ENCODE results near the gene LY6G6C. TPM values are rescaled to one million over a fixed set of nuclear protein-coding genes. Genes with fewer than 3 reads are reported as not detected.
A peak's percentile ranks its signal among the peaks of the same experiment; 100 is the strongest.

The LY6G6C gene
- total RNA-seq, 1 experiment from 2014 or later, result not detected

- H3K4me3 ChIP-seq, result no peak overlapping the region; the same call in 1 of the 2 replicates
- no peaks in the 10 kb centered on the region for H3K27me3 ChIP-seq
- DNase-seq, result no peak
- H3K9me3 ChIP-seq, result no peaks in the 10 kb centered on the region
- H3K36me3 ChIP-seq, result peaks cover 45% of the 10 kb centered on the region
Observed at GRCh38 chr6:31733734-31734133, 12.2 kb upstream of the LY6G6C start.

DNA sequence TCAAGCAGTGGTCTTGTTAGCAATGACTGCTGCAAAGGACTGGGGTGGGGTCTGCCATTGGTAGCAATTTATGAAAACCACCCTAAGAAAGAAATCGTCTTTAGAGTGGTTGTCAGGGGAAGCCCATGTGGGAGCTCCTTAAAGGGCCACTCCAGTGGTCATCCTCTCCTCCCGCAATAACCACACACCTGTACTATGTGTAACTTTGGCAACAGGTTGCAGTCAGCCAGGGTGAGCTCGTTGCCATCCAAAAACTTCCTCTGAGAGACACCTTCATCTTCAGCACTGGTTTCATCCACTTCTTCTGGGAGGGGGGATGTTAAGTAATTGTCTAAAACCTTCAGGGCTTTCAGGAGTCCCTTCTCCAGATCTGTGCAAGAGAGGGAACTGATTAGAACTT, 10.5 kb upstream of the LY6G6C start:
- H3K9me3 ChIP-seq, result no peaks in the 10 kb centered on the region
- no peak overlapping the region for H3K4me3 ChIP-seq
- peaks cover 45% of the 10 kb centered on the region for H3K36me3 ChIP-seq
- no peak for DNase-seq
- H3K27me3 ChIP-seq, result no peaks in the 10 kb centered on the region

- Histone ChIP-seq H3K4me3 (peak overlapping the region; percentile 66), H3K27me3 (no peaks in the 10 kb centered on the region), H3K36me3 (peaks cover 45% of the 10 kb centered on the region), H3K9me3 (no peaks in the 10 kb centered on the region)
- no peak for DNase-seq
Observed at GRCh38 chr6:31730631-31731086, 9.1 kb upstream of the LY6G6C start.

DNA sequence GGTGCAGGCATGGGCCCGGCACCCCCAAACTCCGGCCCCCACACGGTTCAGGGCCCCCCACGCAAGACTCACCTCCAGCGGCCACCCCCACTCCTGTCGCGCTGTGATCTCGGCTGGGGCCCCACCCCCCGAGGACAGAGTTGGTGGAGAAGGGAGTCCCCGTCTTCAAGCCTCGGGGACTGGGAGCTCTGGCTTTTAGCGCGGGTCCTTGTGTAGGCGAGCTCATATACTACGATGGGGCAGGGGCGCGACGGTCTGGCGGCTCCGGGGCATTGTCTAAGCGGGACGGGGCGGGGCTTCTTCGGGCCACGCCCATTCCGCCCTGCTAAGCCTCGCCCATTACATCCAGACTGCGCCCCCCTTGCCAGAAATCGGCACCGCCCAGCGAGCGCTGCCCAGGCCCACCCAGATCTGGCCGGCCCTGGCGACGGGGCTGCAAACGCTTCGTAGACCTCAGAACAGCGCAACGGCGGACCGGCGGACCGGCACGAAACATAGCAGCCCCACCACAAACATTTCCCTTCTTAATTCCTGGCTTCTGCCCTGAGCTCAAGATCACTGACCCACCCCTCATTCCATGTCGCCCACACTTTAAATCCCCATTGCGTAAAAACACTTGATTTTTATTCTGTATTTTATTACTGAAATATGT, 8.6 kb upstream of the LY6G6C start:
- Histone ChIP-seq H3K27me3 (no peaks in the 10 kb centered on the region), H3K9me3 (no peaks in the 10 kb centered on the region), H3K36me3 (peaks cover 43% of the 10 kb centered on the region), H3K4me3 (peak overlapping the region; percentile 66)
- peak; percentile 83 for DNase-seq

GRCh38 chr6:31729515-31729978, 8.0 kb upstream of the LY6G6C start:
- peaks cover 37% of the 10 kb centered on the region for H3K36me3 ChIP-seq
- H3K9me3 ChIP-seq, result no peaks in the 10 kb centered on the region
- peak; percentile 73 for DNase-seq
- H3K4me3 ChIP-seq, result peak overlapping the region; percentile 66
- H3K27me3 ChIP-seq, result no peaks in the 10 kb centered on the region

GRCh38 chr6:31728767-31729514, 7.4 kb upstream of the LY6G6C start, which contains the start of gene DDAH2:
TSS of gene DDAH2 (minus strand) at chr6:31729299. CDS start at chr6:31729161, 138 bp downstream.
- Histone ChIP-seq H3K9me3 (no peaks in the 10 kb centered on the region), H3K4me3 (peak within 1 kb of the TSS; percentile 66), H3K36me3 (peaks cover 31% of the 10 kb centered on the region), H3K27me3 (no peaks in the 10 kb centered on the region)
- no peak for DNase-seq

DNA sequence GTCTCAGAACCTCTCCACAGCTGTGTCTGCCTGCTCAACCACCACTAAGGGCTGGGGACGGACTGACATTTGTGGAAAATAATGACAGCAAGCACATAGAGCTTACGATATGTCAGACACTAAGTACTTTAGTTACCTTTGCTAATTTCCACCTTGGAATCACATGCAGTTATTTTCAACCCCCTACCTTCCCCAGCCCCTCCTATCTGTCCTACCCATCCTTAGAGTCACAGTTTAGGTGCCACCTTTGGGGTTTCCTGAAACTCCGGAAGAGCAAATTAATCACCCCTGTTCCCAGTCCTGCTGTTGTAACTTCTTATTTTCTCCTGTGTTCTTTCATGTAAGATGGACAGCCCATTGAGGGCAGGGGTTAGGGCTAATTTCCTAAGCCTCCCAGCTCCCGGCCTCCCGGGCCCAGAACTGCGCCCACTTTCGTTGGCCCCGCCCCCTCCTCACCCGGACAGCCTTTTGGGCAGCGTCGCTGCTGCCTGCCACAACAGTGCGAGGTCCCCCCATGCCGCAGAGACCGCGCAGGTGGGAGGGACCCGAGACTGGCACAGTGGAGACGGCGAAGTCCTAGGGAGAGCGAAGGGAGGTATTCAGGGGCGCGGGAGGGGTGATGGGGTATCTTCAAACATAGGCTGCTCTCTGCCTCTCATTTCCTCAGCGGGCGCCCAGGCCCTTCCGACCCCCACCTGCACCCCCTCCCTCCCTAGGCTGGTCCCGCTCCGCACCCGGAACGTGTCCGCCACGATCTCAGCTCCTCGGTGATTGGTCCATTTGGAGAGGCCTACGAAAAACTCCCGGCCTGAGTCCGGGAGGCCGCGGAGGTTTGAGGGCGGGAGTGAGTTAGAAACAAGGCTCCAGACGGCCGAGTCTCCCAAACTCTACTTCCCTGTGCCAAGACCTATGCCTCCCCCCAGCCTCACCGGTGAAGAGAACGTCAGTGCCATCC, 6.4 kb upstream of the LY6G6C start:
- Histone ChIP-seq H3K36me3 (peaks cover 22% of the 10 kb centered on the region), H3K27me3 (no peaks in the 10 kb centered on the region), H3K9me3 (no peaks in the 10 kb centered on the region), H3K4me3 (no peak overlapping the region)
- no peak for DNase-seq

DNA sequence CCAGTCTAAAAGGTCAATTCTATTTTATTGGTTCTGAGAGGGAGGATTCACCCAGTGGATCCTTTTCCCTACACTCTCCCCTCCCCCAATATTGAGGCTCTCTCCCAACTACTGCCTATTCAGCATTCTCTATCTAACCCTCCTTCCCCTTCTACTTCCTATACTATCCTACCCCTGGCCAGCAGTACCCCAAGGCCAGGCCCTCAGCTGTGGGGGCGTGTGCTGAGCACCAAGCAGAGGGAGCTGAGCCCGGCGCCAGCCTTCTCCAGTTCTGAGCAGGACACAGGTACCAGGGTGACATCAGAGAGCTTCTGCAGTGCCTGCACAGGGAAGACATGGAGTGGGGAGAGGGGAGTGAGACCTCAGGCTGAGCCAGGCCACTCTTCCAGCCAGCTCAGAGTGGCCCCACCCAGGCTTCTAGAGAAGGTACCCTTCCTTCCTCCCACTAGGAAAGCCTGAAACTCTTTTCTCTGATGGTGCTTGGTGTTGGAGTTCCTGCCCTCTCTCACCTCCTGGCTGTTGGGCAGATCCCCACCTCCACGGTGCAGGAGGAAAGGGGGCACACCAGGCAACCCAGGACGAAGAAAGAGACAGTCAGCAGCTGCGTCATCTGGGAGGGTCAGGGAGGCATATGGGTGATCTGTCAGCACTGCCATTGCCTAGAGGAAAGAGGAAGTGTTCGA, 5.6 kb upstream of the LY6G6C start:
- no peak for DNase-seq
- no peaks in the 10 kb centered on the region for H3K27me3 ChIP-seq
- H3K36me3 ChIP-seq, result peaks cover 16% of the 10 kb centered on the region
- no peaks in the 10 kb centered on the region for H3K9me3 ChIP-seq
- no peak overlapping the region for H3K4me3 ChIP-seq

GRCh38 chr6:31725502-31726350, 4.2 kb upstream of the LY6G6C start:
- no peaks in the 10 kb centered on the region for H3K9me3 ChIP-seq
- H3K4me3 ChIP-seq, result no peak overlapping the region
- H3K27me3 ChIP-seq, result no peaks in the 10 kb centered on the region
- DNase-seq, result no peak
- H3K36me3 ChIP-seq, result peaks cover 4% of the 10 kb centered on the region

DNA sequence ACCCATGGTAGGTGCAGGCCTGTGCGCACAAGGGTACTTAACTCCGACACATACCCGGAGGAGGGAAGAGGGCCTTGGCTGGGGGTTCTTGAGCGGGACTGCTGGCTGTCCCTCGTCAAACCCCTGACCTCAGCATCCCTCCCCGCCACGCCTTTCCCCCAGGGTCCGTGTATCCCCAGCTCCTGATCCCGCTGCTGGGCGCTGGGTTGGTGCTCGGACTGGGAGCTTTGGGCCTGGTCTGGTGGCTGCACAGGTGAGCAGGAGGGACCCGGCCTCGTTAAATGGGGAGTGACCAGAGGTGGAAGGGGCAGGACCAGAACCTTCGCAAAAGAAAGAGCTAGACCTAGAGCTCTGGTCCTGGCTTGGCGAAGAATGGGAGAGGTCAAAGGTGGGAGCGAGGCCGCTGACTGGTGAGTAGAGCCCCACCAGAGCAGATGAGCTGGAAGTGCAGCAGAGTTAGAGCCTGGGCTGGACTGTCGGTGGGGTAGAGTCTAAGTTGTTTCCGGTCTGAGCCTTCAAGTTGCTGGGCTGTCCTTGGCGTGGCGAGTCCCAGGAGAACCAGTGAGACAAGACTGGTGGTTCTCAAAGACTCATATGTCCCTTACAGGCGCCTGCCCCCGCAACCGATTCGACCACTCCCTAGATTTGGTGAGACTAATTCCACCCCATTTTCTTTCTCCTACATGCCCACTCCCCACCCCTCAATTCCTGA, 2.6 kb upstream of the LY6G6C start:
- no peaks in the 10 kb centered on the region for H3K36me3 ChIP-seq
- H3K4me3 ChIP-seq, result no peak overlapping the region
- H3K27me3 ChIP-seq, result no peaks in the 10 kb centered on the region
- H3K9me3 ChIP-seq, result no peaks in the 10 kb centered on the region
- no peak for DNase-seq

DNA sequence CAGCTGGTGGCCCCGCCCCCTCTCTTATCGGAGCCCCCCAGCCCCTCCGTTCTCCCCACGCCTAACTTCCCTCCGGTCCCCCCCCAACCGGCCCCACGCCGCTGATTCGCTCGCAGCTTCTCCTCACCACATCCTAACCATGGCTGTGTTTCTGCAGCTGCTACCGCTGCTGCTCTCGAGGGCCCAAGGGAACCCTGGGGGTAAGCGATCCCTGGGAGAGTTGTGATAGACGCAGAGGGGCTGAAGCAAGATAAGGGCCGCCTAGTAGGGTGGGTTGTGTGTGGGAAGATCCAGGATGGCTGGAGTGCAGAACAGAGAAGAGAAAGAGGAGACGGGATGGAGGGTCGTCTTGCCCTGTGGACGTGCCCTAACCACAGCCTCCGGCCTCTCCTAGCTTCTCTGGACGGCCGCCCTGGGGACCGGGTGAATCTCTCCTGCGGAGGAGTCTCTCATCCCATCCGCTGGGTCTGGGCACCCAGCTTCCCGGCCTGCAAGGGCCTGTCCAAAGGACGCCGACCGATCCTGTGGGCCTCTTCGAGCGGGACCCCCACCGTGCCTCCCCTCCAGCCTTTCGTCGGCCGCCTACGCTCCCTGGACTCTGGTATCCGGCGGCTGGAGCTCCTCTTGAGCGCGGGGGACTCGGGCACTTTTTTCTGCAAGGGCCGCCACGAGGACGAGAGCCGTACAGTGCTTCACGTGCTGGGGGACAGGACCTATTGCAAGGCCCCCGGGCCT, 1.9 kb upstream of the LY6G6C start, which contains the start of gene MPIG6B:
MPIG6B (plus strand) TSS at position 129 of the 735 bp plus-strand sequence; CDS start at position 140, 11 bp downstream.
- H3K4me3 ChIP-seq, result no peak within 1 kb of the TSS
- DNase-seq, result no peak
- H3K36me3 ChIP-seq, result no peaks in the 10 kb centered on the region
- no peaks in the 10 kb centered on the region for H3K9me3 ChIP-seq
- no peaks in the 10 kb centered on the region for H3K27me3 ChIP-seq

GRCh38 chr6:31722173-31722572, 627 bp upstream of the LY6G6C start:
- Histone ChIP-seq H3K36me3 (no peaks in the 10 kb centered on the region), H3K4me3 (no peak overlapping the region), H3K27me3 (no peaks in the 10 kb centered on the region), H3K9me3 (no peaks in the 10 kb centered on the region)
- no peak for DNase-seq

- Histone ChIP-seq H3K27me3 (no peaks in the 10 kb centered on the region), H3K4me3 (no peak overlapping the region), H3K36me3 (no peaks in the 10 kb centered on the region), H3K9me3 (no peaks in the 10 kb centered on the region)
- DNase-seq, result no peak
Observed at GRCh38 chr6:31720196-31720770, 1.3 kb downstream of the LY6G6C start.

DNA sequence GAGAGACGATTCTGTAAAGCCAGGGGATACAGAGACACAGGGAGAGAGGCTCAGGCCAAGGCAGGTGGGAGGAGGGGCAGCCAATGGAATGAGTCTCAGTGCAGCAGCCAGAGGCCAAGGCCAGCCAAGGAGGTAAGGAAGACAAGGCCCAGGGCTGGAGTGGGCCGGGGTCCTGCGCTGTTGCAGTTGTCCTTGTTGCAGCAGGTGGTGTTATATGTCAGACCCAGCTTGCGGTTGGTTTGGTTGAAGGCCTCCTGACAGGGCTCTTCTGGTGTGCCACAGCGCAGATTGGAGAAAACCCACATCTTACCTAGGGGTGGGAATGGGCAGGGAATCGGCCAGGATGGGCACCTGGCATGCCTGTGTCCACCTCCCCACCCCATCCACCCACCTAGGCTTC, 2.5 kb downstream of the LY6G6C start:
- DNase-seq, result no peak

More for the DNA sequence above, 2.5 kb downstream of the LY6G6C start:
- no peaks in the 10 kb centered on the region for H3K9me3 ChIP-seq
- no peaks in the 10 kb centered on the region for H3K36me3 ChIP-seq
- no peak overlapping the region for H3K4me3 ChIP-seq
- H3K27me3 ChIP-seq, result no peaks in the 10 kb centered on the region
